ENCODE data around the gene APOC4. TPM values are rescaled to one million over a fixed set of nuclear protein-coding genes. Genes with fewer than 3 reads are reported as not detected.
A peak's percentile ranks its signal among the peaks of the same experiment; 100 is the strongest.
"Not testable (repeated sequence)": the region's sequence is repeated elsewhere in the genome, so short reads cannot be mapped to it uniquely, and the experiment has no call there.

Gene APOC4
- total RNA-seq, 4 donors from 2014 or later = not detected

DNA sequence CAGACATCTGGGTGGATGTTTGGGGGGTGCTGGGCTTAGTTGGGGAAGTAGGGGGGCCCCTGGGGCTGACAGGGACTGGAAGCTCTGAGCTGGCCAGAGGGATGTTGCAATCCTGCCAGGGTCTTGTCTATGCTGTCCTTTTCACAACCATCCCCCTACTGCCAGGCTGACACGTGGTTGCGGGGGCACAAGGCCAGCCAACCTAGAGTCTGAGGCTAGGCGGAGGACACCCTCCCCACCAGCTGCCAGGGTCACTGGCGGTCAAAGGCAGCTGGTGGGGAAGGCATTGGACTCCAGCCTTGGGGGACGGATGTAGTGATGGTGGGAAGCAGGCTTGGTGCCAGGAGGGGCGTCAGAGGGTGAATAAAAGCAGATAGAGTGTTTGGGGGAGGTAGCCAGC lies 29.2 kb upstream of the APOC4 start:
- H3K9me3 ChIP-seq = no peaks in the 10 kb centered on the region
- no peaks in the 10 kb centered on the region for H3K27me3 ChIP-seq
- no peak overlapping the region for H3K4me3 ChIP-seq
- no peak overlapping the region for H3K27ac ChIP-seq
- DNase-seq = no peak
- H3K4me1 ChIP-seq = peaks cover 0 to 18% (median 0%) of the 10 kb centered on the region in 4 donors
- no peaks in the 10 kb centered on the region for H3K36me3 ChIP-seq
- TF ChIP-seq POLR2A (IDR thresholded peaks at IDR 0.05) (no peak), CTCF (IDR thresholded peaks at IDR 0.05) (no peak)

- H3K27me3 ChIP-seq, H3K36me3 ChIP-seq, DNase-seq, H3K9me3 ChIP-seq: not testable (repeated sequence)
- Histone ChIP-seq H3K4me3 (peak overlapping the region in 2 of 4 donors; percentile 54 to 61), H3K27ac (peak overlapping the region; percentile 45 to 59 (median 54)), H3K4me1 (peaks cover 0 to 18% (median 0%) of the 10 kb centered on the region in 4 donors)
Measured at GRCh38 chr19:44913512-44914432, 28.3 kb upstream of the APOC4 start.

GRCh38 chr19:44914433-44915206 lies 27.4 kb upstream of the APOC4 start, which contains the start of gene APOC1:
Gene APOC1 (plus strand): TSS chr19:44914608. CDS start chr19:44914892, 284 bp downstream.
- not testable (repeated sequence) for H3K27me3 ChIP-seq, H3K36me3 ChIP-seq, H3K9me3 ChIP-seq
- peaks cover 0 to 18% (median 0%) of the 10 kb centered on the region in 4 donors for H3K4me1 ChIP-seq
- peak within 1 kb of the TSS; percentile 45 to 61 (median 52) for H3K4me3 ChIP-seq
- peak; percentile 85 to 93 (median 87) for DNase-seq
- peak within 1 kb of the TSS; percentile 45 to 59 (median 54) for H3K27ac ChIP-seq

DNA sequence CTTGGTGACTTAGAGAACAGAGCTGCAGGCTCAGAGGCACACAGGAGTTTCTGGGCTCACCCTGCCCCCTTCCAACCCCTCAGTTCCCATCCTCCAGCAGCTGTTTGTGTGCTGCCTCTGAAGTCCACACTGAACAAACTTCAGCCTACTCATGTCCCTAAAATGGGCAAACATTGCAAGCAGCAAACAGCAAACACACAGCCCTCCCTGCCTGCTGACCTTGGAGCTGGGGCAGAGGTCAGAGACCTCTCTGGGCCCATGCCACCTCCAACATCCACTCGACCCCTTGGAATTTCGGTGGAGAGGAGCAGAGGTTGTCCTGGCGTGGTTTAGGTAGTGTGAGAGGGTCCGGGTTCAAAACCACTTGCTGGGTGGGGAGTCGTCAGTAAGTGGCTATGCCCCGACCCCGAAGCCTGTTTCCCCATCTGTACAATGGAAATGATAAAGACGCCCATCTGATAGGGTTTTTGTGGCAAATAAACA lies 17.8 kb upstream of the APOC4 start:
- Histone ChIP-seq H3K27ac (peak overlapping the region in 3 of 4 donors; percentile 1 to 69 (median 65)), H3K9me3 (no peaks in the 10 kb centered on the region)
- TF ChIP-seq CTCF (IDR thresholded peaks at IDR 0.05) = no peak
- no peak for TF ChIP-seq POLR2A (IDR thresholded peaks at IDR 0.05)

GRCh38 chr19:44925114-44925891 lies 16.7 kb upstream of the APOC4 start:
- H3K4me1 ChIP-seq = peaks cover 0 to 14% (median 2%) of the 10 kb centered on the region in 4 donors
- no peaks in the 10 kb centered on the region for H3K9me3 ChIP-seq
- peak overlapping the region; percentile 25 to 69 (median 57) for H3K27ac ChIP-seq
- H3K4me3 ChIP-seq = no peak overlapping the region
- H3K27me3 ChIP-seq = no peaks in the 10 kb centered on the region
- H3K36me3 ChIP-seq = no peaks in the 10 kb centered on the region
- peak in 2 of 3 donors; percentile 47 to 87 for DNase-seq
- TF ChIP-seq CTCF (IDR thresholded peaks at IDR 0.05) (no peak), POLR2A (IDR thresholded peaks at IDR 0.05) (no peak)

More for the DNA sequence above, 17.8 kb upstream of the APOC4 start:
- DNase-seq = no peak
- no peaks in the 10 kb centered on the region for H3K36me3 ChIP-seq
- H3K27me3 ChIP-seq = no peaks in the 10 kb centered on the region
- H3K4me3 ChIP-seq = no peak overlapping the region
- peaks cover 0 to 14% (median 2%) of the 10 kb centered on the region in 4 donors for H3K4me1 ChIP-seq

GRCh38 chr19:44926245-44927077 lies 15.6 kb upstream of the APOC4 start:
- H3K36me3 ChIP-seq, DNase-seq, H3K27me3 ChIP-seq, H3K9me3 ChIP-seq: not testable (repeated sequence)
- peak overlapping the region in 2 of 4 donors; percentile 28 to 29 for H3K4me3 ChIP-seq
- H3K27ac ChIP-seq = peak overlapping the region in 2 of 4 donors; percentile 49 to 70
- peaks cover 0 to 14% (median 2%) of the 10 kb centered on the region in 4 donors for H3K4me1 ChIP-seq
